ENCODE results near the gene PLPP1.
"Not testable (repeated sequence)": the region's sequence is repeated elsewhere in the genome, so short reads cannot be mapped to it uniquely, and the experiment has no call there.

The PLPP1 gene

GRCh38 chr5:55505711-55506110 lies 29.1 kb downstream of the PLPP1 start:
- DNase-seq (ENCODE audit: low spot score): not testable (repeated sequence)

- not testable (repeated sequence) for DNase-seq (ENCODE audit: low spot score)
These were observed 30.8 kb downstream of the PLPP1 start for GRCh38 chr5:55503917-55504316.

- no peak for DNase-seq (ENCODE audit: low spot score)
These were observed 32.0 kb downstream of the PLPP1 start for GRCh38 chr5:55502759-55503158.

- no peak for DNase-seq (ENCODE audit: low spot score)
These were observed 36.3 kb downstream of the PLPP1 start for GRCh38 chr5:55498457-55498856.

- DNase-seq (ENCODE audit: low spot score): no peak
These were observed 37.1 kb downstream of the PLPP1 start for GRCh38 chr5:55497712-55498111.

GRCh38 chr5:55495216-55495615 lies 39.5 kb downstream of the PLPP1 start:
- no peak for DNase-seq (ENCODE audit: low spot score)

- no peak for DNase-seq (ENCODE audit: low spot score)
These were observed 42.3 kb downstream of the PLPP1 start for GRCh38 chr5:55492449-55492848.

- no peak for DNase-seq (ENCODE audit: low spot score)
These were observed 49.7 kb downstream of the PLPP1 start for GRCh38 chr5:55485073-55485472.

- DNase-seq (ENCODE audit: low spot score): no peak
These were observed 50.2 kb downstream of the PLPP1 start for GRCh38 chr5:55484531-55484930.

GRCh38 chr5:55483885-55484284 lies 50.9 kb downstream of the PLPP1 start:
- DNase-seq (ENCODE audit: low spot score): peak; percentile 29

GRCh38 chr5:55481293-55481855 lies 53.4 kb downstream of the PLPP1 start:
- no peak for DNase-seq (ENCODE audit: low spot score)

GRCh38 chr5:55480781-55481180 lies 54.0 kb downstream of the PLPP1 start:
- peak; percentile 18 for DNase-seq (ENCODE audit: low spot score)

GRCh38 chr5:55472642-55473041 lies 62.1 kb downstream of the PLPP1 start:
- no peak for DNase-seq (ENCODE audit: low spot score)

GRCh38 chr5:55471468-55471867 lies 63.3 kb downstream of the PLPP1 start:
- peak; percentile 93 for DNase-seq (ENCODE audit: low spot score)

- DNase-seq (ENCODE audit: low spot score): no peak
These were observed 64.5 kb downstream of the PLPP1 start for GRCh38 chr5:55470282-55470681.

GRCh38 chr5:55469839-55470238 lies 64.9 kb downstream of the PLPP1 start:
- DNase-seq (ENCODE audit: low spot score): no peak

- no peak for DNase-seq (ENCODE audit: low spot score)
These were observed 66.8 kb downstream of the PLPP1 start for GRCh38 chr5:55467862-55468551.

GRCh38 chr5:55463613-55464012 lies 71.2 kb downstream of the PLPP1 start:
- no peak for DNase-seq (ENCODE audit: low spot score)

GRCh38 chr5:55459572-55459971 lies 75.2 kb downstream of the PLPP1 start:
- no peak for DNase-seq (ENCODE audit: low spot score)

- no peak for DNase-seq (ENCODE audit: low spot score)
These were observed 78.4 kb downstream of the PLPP1 start for GRCh38 chr5:55456216-55456895.

GRCh38 chr5:55454282-55454681 lies 80.5 kb downstream of the PLPP1 start:
- no peak for DNase-seq (ENCODE audit: low spot score)

GRCh38 chr5:55453211-55453610 lies 81.6 kb downstream of the PLPP1 start:
- DNase-seq (ENCODE audit: low spot score): no peak

GRCh38 chr5:55451976-55452375 lies 82.8 kb downstream of the PLPP1 start:
- no peak for DNase-seq (ENCODE audit: low spot score)

Data from kidney tubule cell (primary cell).